PC-3 (cell line): ENCODE data around the gene ANKS1A. TPM values are rescaled to one million over a fixed set of nuclear protein-coding genes. Genes with fewer than 3 reads are reported as not detected.

Experiments used
- ATAC-seq: fragments of 200-7000 bp; cut with Tn5 transposase; 2 replicates; pipeline ENCODE4 v1.9.1; 2020; ENCODE audit warnings: mild to moderate bottlenecking, moderate library complexity
- BruUV-seq: library from RNA; stranded (reverse); fragments of 400-500 nt; replicated peaks from 2 replicates; lab custom pipeline; 2021; lab: Mats Ljungman, UMichigan
- CTCF ChIA-PET: fragments of 300-600 bp; sonication (Branson Sonifier 250); formaldehyde crosslinking; loops from one replicate; lab custom pipeline; 2022; ENCODE audit warnings: antibody characterized with exemption; lab: Charles Lee
- POLR2A ChIA-PET: fragments of 300-600 bp; sonication (Branson Sonifier 250); formaldehyde crosslinking; loops from one replicate; lab custom pipeline; 2022; ENCODE audit warnings: antibody characterized with exemption; ENCODE audit not compliant: unreplicated experiment; lab: Charles Lee
- DNase-seq: peaks from one replicate; pipeline ENCODE4 v3.0.0-alpha.2; 2015
- H2AFZ ChIP-seq: fragments of 300-600 bp; sonication (generic); 2 replicates; pipeline ENCODE4 v1.6.0; 2016; ENCODE audit warnings: antibody characterized with exemption, low read length
- H3F3A ChIP-seq: fragments of 300-600 bp; sonication (generic); one replicate; pipeline ENCODE4 v1.6.0; 2017; ENCODE audit warnings: antibody characterized with exemption, low read length, control low read depth, mild to moderate bottlenecking; ENCODE audit not compliant: unreplicated experiment
- H3K27ac ChIP-seq: fragments of 300-600 bp; sonication (generic); 2 replicates; pipeline ENCODE4 v1.5.1; 2016; ENCODE audit warnings: mild to moderate bottlenecking, low read length
- H3K27me3 ChIP-seq: fragments of 300-600 bp; sonication (generic); 2 replicates; pipeline ENCODE4 v1.6.1; 2016; ENCODE audit warnings: low read length, mixed read lengths
- H3K36me3 ChIP-seq: fragments of 300-600 bp; sonication (generic); 2 replicates; pipeline ENCODE4 v1.6.1; 2016; ENCODE audit warnings: low read depth, mixed run types, low read length, mixed read lengths
- H3K4me1 ChIP-seq: fragments of 300-600 bp; sonication (generic); 2 replicates; pipeline ENCODE4 v1.5.1; 2016; ENCODE audit warnings: low read length; ENCODE audit not compliant: insufficient read depth
- H3K4me2 ChIP-seq: fragments of 300-600 bp; sonication (generic); 2 replicates; pipeline ENCODE4 v1.6.0; 2016; ENCODE audit warnings: low read length
- H3K4me3 ChIP-seq: fragments of 300-600 bp; sonication (generic); 2 replicates; pipeline ENCODE4 v1.5.1; 2016; ENCODE audit warnings: mild to moderate bottlenecking, low read length, mixed read lengths
- H3K79me2 ChIP-seq: fragments of 300-600 bp; sonication (generic); 2 replicates; pipeline ENCODE4 v1.6.1; 2017; ENCODE audit warnings: low read length, mixed read lengths
- H3K9ac ChIP-seq: fragments of 300-600 bp; sonication (generic); 2 replicates; pipeline ENCODE4 v1.6.0; 2016; ENCODE audit warnings: mild to moderate bottlenecking, low read length
- H3K9me2 ChIP-seq: fragments of 300-600 bp; sonication (generic); replicated peaks from 2 replicates; pipeline ENCODE4 v1.6.1; 2016; ENCODE audit warnings: mixed run types, low read length, mixed read lengths
- H3K9me3 ChIP-seq: fragments of 300-600 bp; sonication (generic); 2 replicates; pipeline ENCODE4 v1.6.1; 2016; ENCODE audit warnings: low read length, mixed read lengths
- H4K20me1 ChIP-seq: fragments of 300-600 bp; sonication (generic); 2 replicates; pipeline ENCODE4 v1.6.1; 2016; ENCODE audit warnings: low read length, mixed read lengths
- EZH2 ChIP-seq: fragments of 300-600 bp; sonication (generic); IDR thresholded peaks from one replicate; pipeline ENCODE4 v1.6.1; 2017; ENCODE audit warnings: antibody characterized with exemption, mild to moderate bottlenecking, low read length; ENCODE audit not compliant: unreplicated experiment
- EZH2phosphoT487 ChIP-seq: fragments of 300-600 bp; sonication (generic); IDR thresholded peaks from 2 replicates; pipeline ENCODE4 v1.6.1; 2018; ENCODE audit warnings: mild to moderate bottlenecking, antibody characterized with exemption, low read length, borderline replicate concordance
- intact Hi-C: fragments of 100-400 bp; cut with micrococcal nuclease; formaldehyde crosslinking; loops from 2 replicates; pipeline ENCODE4 v1.9.0; 2023
- total RNA-seq: library from RNA; depleted of rRNA; stranded (reverse); fragments of >200 nt; gene quantifications from 2 replicates; pipeline ENCODE4 v1.2.3, GENCODE V29; 2014
- TF ChIP-seq, protein P1 (sequence below): fragments of 300-600 bp; sonication (generic); conservative IDR thresholded peaks from 2 replicates; pipeline ENCODE4 v1.5.1; 2017; ENCODE audit warnings: antibody characterized with exemption, low read depth, mild to moderate bottlenecking, low read length

The ANKS1A gene
- total RNA-seq, 1 experiment from 2014 or later: 18.8 TPM

DNA sequence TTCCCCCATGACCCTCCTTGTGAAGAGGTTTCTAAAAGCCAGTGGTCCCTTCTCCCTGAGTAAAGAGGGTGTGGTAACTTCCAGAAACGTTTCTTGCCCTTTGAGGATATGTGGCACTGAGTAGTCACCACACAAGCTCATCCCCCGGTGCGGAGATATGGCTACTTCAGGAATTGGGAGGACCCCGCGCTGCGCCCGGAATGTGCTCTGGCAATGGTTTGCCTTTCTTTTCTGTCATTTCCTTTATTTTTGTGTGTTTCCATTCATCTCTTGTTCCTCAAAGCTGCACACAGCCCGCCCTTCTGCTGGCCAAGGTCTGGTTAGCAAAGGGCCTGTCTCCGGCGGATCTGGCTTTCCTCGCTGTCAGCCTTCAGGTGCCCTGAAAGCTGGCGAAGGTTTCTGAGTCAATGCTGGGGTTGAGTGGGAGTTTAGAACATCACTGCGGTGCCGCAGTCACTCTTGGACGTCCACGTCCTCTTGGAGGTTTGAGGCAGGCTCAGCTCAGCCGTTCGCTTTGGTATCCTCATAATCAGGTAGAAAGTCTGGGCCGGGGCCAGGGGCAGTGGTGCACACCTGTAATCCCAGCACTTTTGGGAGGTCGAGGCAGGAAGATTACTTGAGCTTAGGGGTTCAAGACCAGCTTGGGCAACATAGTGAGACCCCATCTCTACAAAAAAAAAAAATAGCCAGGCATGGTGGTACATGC, 184.9 kb downstream of the ANKS1A start:
- intact Hi-C loops: no loop called here
- H2AFZ ChIP-seq: no peak overlapping the region
- H3K79me2 ChIP-seq: no peaks in the 10 kb centered on the region
- ChIA-PET POLR2A (no interaction called here), CTCF (no interaction called here)
- H3K9ac ChIP-seq: no peak overlapping the region
- no peaks in the 10 kb centered on the region for H3K9me3 ChIP-seq
- no peaks in the 10 kb centered on the region for H3K36me3 ChIP-seq
- no peaks in the 10 kb centered on the region for H4K20me1 ChIP-seq
- no peak for TF ChIP-seq EZH2phosphoT487
- TF ChIP-seq EZH2: no peak
- TF ChIP-seq, protein P1, sequence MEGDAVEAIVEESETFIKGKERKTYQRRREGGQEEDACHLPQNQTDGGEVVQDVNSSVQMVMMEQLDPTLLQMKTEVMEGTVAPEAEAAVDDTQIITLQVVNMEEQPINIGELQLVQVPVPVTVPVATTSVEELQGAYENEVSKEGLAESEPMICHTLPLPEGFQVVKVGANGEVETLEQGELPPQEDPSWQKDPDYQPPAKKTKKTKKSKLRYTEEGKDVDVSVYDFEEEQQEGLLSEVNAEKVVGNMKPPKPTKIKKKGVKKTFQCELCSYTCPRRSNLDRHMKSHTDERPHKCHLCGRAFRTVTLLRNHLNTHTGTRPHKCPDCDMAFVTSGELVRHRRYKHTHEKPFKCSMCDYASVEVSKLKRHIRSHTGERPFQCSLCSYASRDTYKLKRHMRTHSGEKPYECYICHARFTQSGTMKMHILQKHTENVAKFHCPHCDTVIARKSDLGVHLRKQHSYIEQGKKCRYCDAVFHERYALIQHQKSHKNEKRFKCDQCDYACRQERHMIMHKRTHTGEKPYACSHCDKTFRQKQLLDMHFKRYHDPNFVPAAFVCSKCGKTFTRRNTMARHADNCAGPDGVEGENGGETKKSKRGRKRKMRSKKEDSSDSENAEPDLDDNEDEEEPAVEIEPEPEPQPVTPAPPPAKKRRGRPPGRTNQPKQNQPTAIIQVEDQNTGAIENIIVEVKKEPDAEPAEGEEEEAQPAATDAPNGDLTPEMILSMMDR: no peak
- H3F3A ChIP-seq: no peaks in the 10 kb centered on the region
- H3K4me3 ChIP-seq: no peak overlapping the region
- no peak overlapping the region for H3K4me2 ChIP-seq
- BruUV-seq: no TSS peak
- no peak overlapping the region for H3K27ac ChIP-seq
- H3K9me2 ChIP-seq: no peaks in the 10 kb centered on the region
- DNase-seq (no peak), ATAC-seq (no peak)
- no peaks in the 10 kb centered on the region for H3K4me1 ChIP-seq
- no peaks in the 10 kb centered on the region for H3K27me3 ChIP-seq

DNA sequence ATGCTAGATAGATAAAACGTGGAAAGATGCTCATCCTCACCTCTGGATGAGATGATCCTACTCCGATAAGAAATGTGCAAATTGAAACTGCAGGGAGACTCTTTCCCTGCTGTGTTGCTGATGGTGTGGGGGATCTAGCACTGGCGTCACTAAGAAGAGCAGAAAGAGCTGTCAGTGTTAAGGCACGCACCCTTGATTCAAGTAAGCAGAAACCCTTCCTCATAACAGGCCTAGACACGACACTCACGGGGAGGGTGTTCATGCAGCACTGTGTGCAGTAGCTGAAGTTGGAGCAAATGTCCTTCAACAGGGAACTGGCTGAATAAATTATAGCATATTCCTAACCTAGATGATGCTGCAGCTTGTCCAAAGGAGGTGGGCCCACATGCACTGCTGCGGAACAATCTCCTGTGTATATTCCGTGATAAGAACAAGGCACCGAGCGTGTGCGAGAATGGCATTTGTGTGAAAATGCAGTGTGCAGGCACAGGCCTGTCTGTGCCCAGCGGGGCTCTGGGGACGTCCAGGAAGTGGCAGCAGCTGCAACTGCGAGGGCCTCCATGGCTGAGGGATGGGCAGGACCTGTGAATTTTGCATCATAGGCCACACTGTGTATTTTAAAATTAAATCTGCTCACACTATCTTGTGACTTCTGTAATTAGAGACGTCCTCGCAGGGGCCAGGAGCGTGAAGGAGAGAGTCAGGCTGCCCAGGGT, 188.1 kb downstream of the ANKS1A start:
- H3K27me3 ChIP-seq: no peaks in the 10 kb centered on the region
- TF ChIP-seq, protein P1: no peak
- TF ChIP-seq EZH2phosphoT487 (no peak), EZH2 (no peak)
- H3K4me2 ChIP-seq: no peak overlapping the region
- H4K20me1 ChIP-seq: no peaks in the 10 kb centered on the region
- ATAC-seq (no peak), DNase-seq (no peak)
- H3K4me1 ChIP-seq: no peaks in the 10 kb centered on the region
- H3K27ac ChIP-seq: no peak overlapping the region
- POLR2A ChIA-PET: no interaction called here
- no peak overlapping the region for H3K9ac ChIP-seq
- H3F3A ChIP-seq: no peaks in the 10 kb centered on the region
- H2AFZ ChIP-seq: no peak overlapping the region
- H3K79me2 ChIP-seq: no peaks in the 10 kb centered on the region
- no peaks in the 10 kb centered on the region for H3K36me3 ChIP-seq
- H3K9me2 ChIP-seq: no peaks in the 10 kb centered on the region
- intact Hi-C loops: no loop called here
- CTCF ChIA-PET: no interaction called here
- BruUV-seq: no TSS peak
- H3K9me3 ChIP-seq: no peaks in the 10 kb centered on the region
- H3K4me3 ChIP-seq: no peak overlapping the region

GRCh38 chr6:35077713-35078105, 188.7 kb downstream of the ANKS1A start:
- no peaks in the 10 kb centered on the region for H3K4me1 ChIP-seq
- no peak overlapping the region for H3K4me2 ChIP-seq
- no peak overlapping the region for H3K4me3 ChIP-seq
- intact Hi-C loops: no loop called here
- POLR2A ChIA-PET: no interaction called here
- H3K27me3 ChIP-seq: no peaks in the 10 kb centered on the region
- H3K27ac ChIP-seq: no peak overlapping the region
- H3K9ac ChIP-seq: no peak overlapping the region
- H3K79me2 ChIP-seq: no peaks in the 10 kb centered on the region
- no peaks in the 10 kb centered on the region for H3K9me3 ChIP-seq
- CTCF ChIA-PET: no interaction called here
- H3K9me2 ChIP-seq: no peaks in the 10 kb centered on the region
- H3K36me3 ChIP-seq: no peaks in the 10 kb centered on the region
- no peaks in the 10 kb centered on the region for H3F3A ChIP-seq
- no peak overlapping the region for H2AFZ ChIP-seq
- no peak for DNase-seq
- no TSS peak for BruUV-seq
- TF ChIP-seq, protein P1: no peak
- TF ChIP-seq EZH2: no peak
- TF ChIP-seq EZH2phosphoT487: no peak
- no peaks in the 10 kb centered on the region for H4K20me1 ChIP-seq
- no peak for ATAC-seq
